GM23338 (cell line): ENCODE measurements around the gene HIVEP2. TPM values are rescaled to one million over a fixed set of nuclear protein-coding genes. Genes with fewer than 3 reads are reported as not detected.

Experiments
- ATAC-seq: fragments of 200-7000 bp; cut with Tn5 transposase; 3 replicates; pipeline ENCODE4 v1.9.1; 2020
- DNase-seq: peaks from one replicate; pipeline ENCODE4 v3.0.0-alpha.2; 2015; ENCODE audit warnings: low spot score
- H2AFZ ChIP-seq: fragments of 200-600 bp; sonication (generic); 2 replicates; pipeline ENCODE4 v1.8.0; 2016; ENCODE audit warnings: antibody characterized with exemption, mild to moderate bottlenecking, moderate library complexity
- H3F3A ChIP-seq: fragments of 200-600 bp; sonication (generic); replicated peaks from 2 replicates; pipeline ENCODE4 v1.8.0; 2017; ENCODE audit warnings: antibody characterized with exemption, mixed run types, low read depth
- H3K27ac ChIP-seq: fragments of 200-600 bp; sonication (generic); 2 replicates; pipeline ENCODE4 v1.6.1; 2016; ENCODE audit warnings: low read depth
- H3K27me3 ChIP-seq: fragments of 200-600 bp; sonication (generic); 2 replicates; pipeline ENCODE4 v1.8.0; 2016; ENCODE audit warnings: mild to moderate bottlenecking, mixed run types, moderate library complexity; ENCODE audit not compliant: insufficient read depth
- H3K36me3 ChIP-seq: fragments of 200-600 bp; sonication (generic); 2 replicates; pipeline ENCODE4 v1.8.0; 2016; ENCODE audit warnings: mild to moderate bottlenecking; ENCODE audit not compliant: insufficient read depth
- H3K4me1 ChIP-seq: fragments of 200-600 bp; sonication (generic); 2 replicates; pipeline ENCODE4 v1.8.0; 2016; ENCODE audit warnings: mild to moderate bottlenecking, moderate library complexity; ENCODE audit not compliant: insufficient read depth
- H3K4me2 ChIP-seq: fragments of 200-600 bp; sonication (generic); 2 replicates; pipeline ENCODE4 v1.7.1; 2017; ENCODE audit warnings: mixed run types
- H3K4me3 ChIP-seq: fragments of 200-600 bp; sonication (generic); 2 replicates; pipeline ENCODE4 v1.6.1; 2016; ENCODE audit warnings: mixed run types
- H3K79me2 ChIP-seq: fragments of 200-600 bp; sonication (generic); replicated peaks from 2 replicates; pipeline ENCODE4 v1.8.0; 2017; ENCODE audit warnings: mild to moderate bottlenecking; ENCODE audit not compliant: insufficient read depth
- H3K9me2 ChIP-seq: fragments of 200-600 bp; sonication (generic); 2 replicates; pipeline ENCODE4 v1.8.0; 2017; ENCODE audit not compliant: insufficient read depth
- H4K20me1 ChIP-seq: fragments of 200-600 bp; sonication (generic); replicated peaks from 2 replicates; pipeline ENCODE4 v1.8.0; 2017; ENCODE audit warnings: mild to moderate bottlenecking; ENCODE audit not compliant: insufficient read depth
- H3K27ac Mint-ChIP-seq: 2 replicates; pipeline ENCODE4 v1.8.0; 2020; ENCODE audit warnings: inconsistent platforms, mild to moderate bottlenecking, moderate library complexity, mixed read lengths
- H3K27me3 Mint-ChIP-seq: 3 replicates; pipeline ENCODE4 v1.8.0; 2022; ENCODE audit warnings: low read depth, mild to moderate bottlenecking, moderate library complexity, mixed read lengths, inconsistent platforms; ENCODE audit not compliant: insufficient read depth, poor library complexity
- H3K36me3 Mint-ChIP-seq: 3 replicates; pipeline ENCODE4 v1.8.0; 2021; ENCODE audit warnings: low read depth, mild to moderate bottlenecking, inconsistent platforms, moderate library complexity, mixed read lengths
- H3K4me1 Mint-ChIP-seq: 3 replicates; pipeline ENCODE4 v1.8.0; 2020; ENCODE audit warnings: mild to moderate bottlenecking, inconsistent platforms, mixed read lengths
- H3K4me3 Mint-ChIP-seq: 3 replicates; pipeline ENCODE4 v1.8.0; 2021; ENCODE audit warnings: moderate library complexity, mild to moderate bottlenecking, inconsistent platforms, mixed read lengths
- H3K9me3 Mint-ChIP-seq: 3 replicates; pipeline ENCODE4 v1.8.0; 2020; ENCODE audit warnings: moderate library complexity, mild to moderate bottlenecking, inconsistent platforms, mixed read lengths
- CREB1 ChIP-seq: fragments of 250-450 bp; sonication (Bioruptor Pico); IDR thresholded peaks from 2 replicates; pipeline ENCODE4 v1.5.0; 2020; ENCODE audit warnings: low read depth, mild to moderate bottlenecking, moderate library complexity
- EZH2 ChIP-seq: fragments of 200-600 bp; sonication (generic); IDR thresholded peaks from one replicate; pipeline ENCODE4 v1.8.0; 2017; ENCODE audit warnings: antibody characterized with exemption, mild to moderate bottlenecking, low read depth; ENCODE audit not compliant: unreplicated experiment
- EZH2phosphoT487 ChIP-seq: fragments of 200-600 bp; sonication (generic); IDR thresholded peaks from one replicate; pipeline ENCODE4 v1.8.1; 2018; ENCODE audit warnings: antibody characterized with exemption; ENCODE audit not compliant: unreplicated experiment
- JUNB ChIP-seq: IDR thresholded peaks from one replicate; pipeline ENCODE4 v1.6.1; 2016; ENCODE audit warnings: antibody characterized with exemption; ENCODE audit not compliant: unreplicated experiment
- NANOG ChIP-seq: IDR thresholded peaks from 2 replicates; pipeline ENCODE4 v1.6.1; 2016; ENCODE audit warnings: antibody characterized with exemption, borderline replicate concordance
- POLR2AphosphoS5 ChIP-seq: IDR thresholded peaks from 2 replicates; pipeline ENCODE4 v1.6.1; 2016; ENCODE audit warnings: antibody characterized with exemption, low read depth
- STAT1 ChIP-seq: IDR thresholded peaks from one replicate; pipeline ENCODE4 v1.6.1; 2016; ENCODE audit warnings: antibody characterized with exemption; ENCODE audit not compliant: unreplicated experiment
- ZNF114 ChIP-seq: fragments of 250-450 bp; sonication (Bioruptor Pico); IDR thresholded peaks from 2 replicates; pipeline ENCODE4 v1.5.0; 2020; ENCODE audit warnings: mild to moderate bottlenecking, moderate library complexity
- ZNF331 ChIP-seq: fragments of 250-450 bp; sonication (Bioruptor Pico); IDR thresholded peaks from 2 replicates; pipeline ENCODE4 v1.5.0; 2020; ENCODE audit warnings: low read depth, mild to moderate bottlenecking, moderate library complexity
- polyA plus RNA-seq: library from polyadenylated mRNA; unstranded; fragments of >200 nt; fragmentation: Nextera tagmentation; extraction: Ambion mirVana; gene quantifications from 2 replicates; pipeline ENCODE4 v1.2.1, GENCODE V29; 2016
- total RNA-seq: library from RNA; depleted of rRNA; stranded (reverse); fragments of >200 nt; shearing (Covaris generic); gene quantifications from 2 replicates; pipeline ENCODE4 v1.2.3, GENCODE V29; 2014
- TF ChIP-seq, protein P1 (sequence below): fragments of 250-450 bp; sonication (Bioruptor Pico); IDR thresholded peaks from 2 replicates; pipeline ENCODE4 v1.5.0; 2020; ENCODE audit warnings: mild to moderate bottlenecking, moderate library complexity
- TF ChIP-seq, protein P2 (sequence below): IDR thresholded peaks from one replicate; pipeline ENCODE4 v1.6.1; 2018; ENCODE audit warnings: antibody characterized with exemption; ENCODE audit not compliant: unreplicated experiment
- TF ChIP-seq, protein P3 (sequence below): IDR thresholded peaks from 2 replicates; pipeline ENCODE4 v1.6.1; 2016; ENCODE audit warnings: antibody characterized with exemption
- TF ChIP-seq, protein P4 (sequence below), 2 experiments: fragments of 200-600 bp in 1 of 2; sonication (generic) in 1 of 2; conservative IDR thresholded peaks; 2 replicates each; pipeline versions ENCODE4 v1.5.1 to v1.6.1; 2016 to 2017; ENCODE audit warnings: antibody characterized with exemption in 2 of 2, low read depth in 2 of 2, mild to moderate bottlenecking in 2 of 2, moderate library complexity in 1 of 2

Gene HIVEP2
- total and polyA plus RNA-seq, 2 experiments from 2014 or later, result 1.5 to 7.4 TPM

DNA sequence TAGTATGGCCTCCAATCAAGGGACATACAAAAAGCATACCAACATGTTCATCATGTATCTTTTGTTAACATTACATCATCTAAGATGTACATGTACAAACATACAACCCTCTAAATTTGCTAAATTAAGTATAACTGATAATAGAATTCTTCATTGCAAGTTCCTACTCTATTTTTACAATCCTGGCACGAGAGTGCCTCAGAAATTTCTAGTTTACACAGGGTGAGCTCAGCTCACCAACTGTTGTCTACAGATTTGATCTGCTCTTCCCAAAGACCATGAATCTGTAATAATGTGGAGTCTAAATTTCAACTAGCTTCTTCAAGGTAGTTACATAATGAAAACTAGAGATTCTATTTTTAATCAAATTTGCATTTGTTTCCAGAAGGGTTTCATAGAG is 179.7 kb downstream of the HIVEP2 start:
- DNase-seq (no peak), ATAC-seq (no peak)
- no peaks in the 10 kb centered on the region for H3K27me3 ChIP-seq
- Mint-ChIP-seq H3K4me1 (no peaks in the 10 kb centered on the region), H3K36me3 (peaks cover 8% of the 10 kb centered on the region), H3K9me3 (no peaks in the 10 kb centered on the region), H3K4me3 (no peak overlapping the region), H3K27ac (no peak overlapping the region), H3K27me3 (peaks cover 3% of the 10 kb centered on the region)
- H2AFZ ChIP-seq, result no peak overlapping the region
- no peak overlapping the region for H3K4me3 ChIP-seq
- H4K20me1 ChIP-seq, result no peaks in the 10 kb centered on the region
- H3K27ac ChIP-seq, result no peak overlapping the region
- no peak overlapping the region for H3K4me2 ChIP-seq
- TF ChIP-seq ZNF114 (CRISPR knock-in tag), result no peak
- no peak for TF ChIP-seq STAT1
- TF ChIP-seq POLR2AphosphoS5, result no peak
- TF ChIP-seq, protein P1, sequence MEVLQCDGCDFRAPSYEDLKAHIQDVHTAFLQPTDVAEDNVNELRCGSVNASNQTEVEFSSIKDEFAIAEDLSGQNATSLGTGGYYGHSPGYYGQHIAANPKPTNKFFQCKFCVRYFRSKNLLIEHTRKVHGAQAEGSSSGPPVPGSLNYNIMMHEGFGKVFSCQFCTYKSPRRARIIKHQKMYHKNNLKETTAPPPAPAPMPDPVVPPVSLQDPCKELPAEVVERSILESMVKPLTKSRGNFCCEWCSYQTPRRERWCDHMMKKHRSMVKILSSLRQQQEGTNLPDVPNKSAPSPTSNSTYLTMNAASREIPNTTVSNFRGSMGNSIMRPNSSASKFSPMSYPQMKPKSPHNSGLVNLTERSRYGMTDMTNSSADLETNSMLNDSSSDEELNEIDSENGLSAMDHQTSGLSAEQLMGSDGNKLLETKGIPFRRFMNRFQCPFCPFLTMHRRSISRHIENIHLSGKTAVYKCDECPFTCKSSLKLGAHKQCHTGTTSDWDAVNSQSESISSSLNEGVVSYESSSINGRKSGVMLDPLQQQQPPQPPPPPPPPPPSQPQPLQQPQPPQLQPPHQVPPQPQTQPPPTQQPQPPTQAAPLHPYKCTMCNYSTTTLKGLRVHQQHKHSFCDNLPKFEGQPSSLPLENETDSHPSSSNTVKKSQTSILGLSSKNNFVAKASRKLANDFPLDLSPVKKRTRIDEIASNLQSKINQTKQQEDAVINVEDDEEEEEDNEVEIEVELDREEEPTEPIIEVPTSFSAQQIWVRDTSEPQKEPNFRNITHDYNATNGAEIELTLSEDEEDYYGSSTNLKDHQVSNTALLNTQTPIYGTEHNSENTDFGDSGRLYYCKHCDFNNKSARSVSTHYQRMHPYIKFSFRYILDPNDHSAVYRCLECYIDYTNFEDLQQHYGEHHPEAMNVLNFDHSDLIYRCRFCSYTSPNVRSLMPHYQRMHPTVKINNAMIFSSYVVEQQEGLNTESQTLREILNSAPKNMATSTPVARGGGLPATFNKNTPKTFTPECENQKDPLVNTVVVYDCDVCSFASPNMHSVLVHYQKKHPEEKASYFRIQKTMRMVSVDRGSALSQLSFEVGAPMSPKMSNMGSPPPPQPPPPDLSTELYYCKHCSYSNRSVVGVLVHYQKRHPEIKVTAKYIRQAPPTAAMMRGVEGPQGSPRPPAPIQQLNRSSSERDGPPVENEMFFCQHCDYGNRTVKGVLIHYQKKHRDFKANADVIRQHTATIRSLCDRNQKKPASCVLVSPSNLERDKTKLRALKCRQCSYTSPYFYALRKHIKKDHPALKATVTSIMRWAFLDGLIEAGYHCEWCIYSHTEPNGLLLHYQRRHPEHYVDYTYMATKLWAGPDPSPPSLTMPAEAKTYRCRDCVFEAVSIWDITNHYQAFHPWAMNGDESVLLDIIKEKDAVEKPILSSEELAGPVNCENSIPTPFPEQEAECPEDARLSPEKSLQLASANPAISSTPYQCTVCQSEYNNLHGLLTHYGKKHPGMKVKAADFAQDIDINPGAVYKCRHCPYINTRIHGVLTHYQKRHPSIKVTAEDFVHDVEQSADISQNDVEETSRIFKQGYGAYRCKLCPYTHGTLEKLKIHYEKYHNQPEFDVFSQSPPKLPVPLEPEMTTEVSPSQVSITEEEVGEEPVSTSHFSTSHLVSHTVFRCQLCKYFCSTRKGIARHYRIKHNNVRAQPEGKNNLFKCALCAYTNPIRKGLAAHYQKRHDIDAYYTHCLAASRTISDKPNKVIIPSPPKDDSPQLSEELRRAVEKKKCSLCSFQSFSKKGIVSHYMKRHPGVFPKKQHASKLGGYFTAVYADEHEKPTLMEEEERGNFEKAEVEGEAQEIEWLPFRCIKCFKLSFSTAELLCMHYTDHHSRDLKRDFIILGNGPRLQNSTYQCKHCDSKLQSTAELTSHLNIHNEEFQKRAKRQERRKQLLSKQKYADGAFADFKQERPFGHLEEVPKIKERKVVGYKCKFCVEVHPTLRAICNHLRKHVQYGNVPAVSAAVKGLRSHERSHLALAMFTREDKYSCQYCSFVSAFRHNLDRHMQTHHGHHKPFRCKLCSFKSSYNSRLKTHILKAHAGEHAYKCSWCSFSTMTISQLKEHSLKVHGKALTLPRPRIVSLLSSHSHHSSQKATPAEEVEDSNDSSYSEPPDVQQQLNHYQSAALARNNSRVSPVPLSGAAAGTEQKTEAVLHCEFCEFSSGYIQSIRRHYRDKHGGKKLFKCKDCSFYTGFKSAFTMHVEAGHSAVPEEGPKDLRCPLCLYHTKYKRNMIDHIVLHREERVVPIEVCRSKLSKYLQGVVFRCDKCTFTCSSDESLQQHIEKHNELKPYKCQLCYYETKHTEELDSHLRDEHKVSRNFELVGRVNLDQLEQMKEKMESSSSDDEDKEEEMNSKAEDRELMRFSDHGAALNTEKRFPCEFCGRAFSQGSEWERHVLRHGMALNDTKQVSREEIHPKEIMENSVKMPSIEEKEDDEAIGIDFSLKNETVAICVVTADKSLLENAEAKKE (CRISPR knock-in tag), result no peak
- TF ChIP-seq JUNB, result no peak
- TF ChIP-seq, protein P2, sequence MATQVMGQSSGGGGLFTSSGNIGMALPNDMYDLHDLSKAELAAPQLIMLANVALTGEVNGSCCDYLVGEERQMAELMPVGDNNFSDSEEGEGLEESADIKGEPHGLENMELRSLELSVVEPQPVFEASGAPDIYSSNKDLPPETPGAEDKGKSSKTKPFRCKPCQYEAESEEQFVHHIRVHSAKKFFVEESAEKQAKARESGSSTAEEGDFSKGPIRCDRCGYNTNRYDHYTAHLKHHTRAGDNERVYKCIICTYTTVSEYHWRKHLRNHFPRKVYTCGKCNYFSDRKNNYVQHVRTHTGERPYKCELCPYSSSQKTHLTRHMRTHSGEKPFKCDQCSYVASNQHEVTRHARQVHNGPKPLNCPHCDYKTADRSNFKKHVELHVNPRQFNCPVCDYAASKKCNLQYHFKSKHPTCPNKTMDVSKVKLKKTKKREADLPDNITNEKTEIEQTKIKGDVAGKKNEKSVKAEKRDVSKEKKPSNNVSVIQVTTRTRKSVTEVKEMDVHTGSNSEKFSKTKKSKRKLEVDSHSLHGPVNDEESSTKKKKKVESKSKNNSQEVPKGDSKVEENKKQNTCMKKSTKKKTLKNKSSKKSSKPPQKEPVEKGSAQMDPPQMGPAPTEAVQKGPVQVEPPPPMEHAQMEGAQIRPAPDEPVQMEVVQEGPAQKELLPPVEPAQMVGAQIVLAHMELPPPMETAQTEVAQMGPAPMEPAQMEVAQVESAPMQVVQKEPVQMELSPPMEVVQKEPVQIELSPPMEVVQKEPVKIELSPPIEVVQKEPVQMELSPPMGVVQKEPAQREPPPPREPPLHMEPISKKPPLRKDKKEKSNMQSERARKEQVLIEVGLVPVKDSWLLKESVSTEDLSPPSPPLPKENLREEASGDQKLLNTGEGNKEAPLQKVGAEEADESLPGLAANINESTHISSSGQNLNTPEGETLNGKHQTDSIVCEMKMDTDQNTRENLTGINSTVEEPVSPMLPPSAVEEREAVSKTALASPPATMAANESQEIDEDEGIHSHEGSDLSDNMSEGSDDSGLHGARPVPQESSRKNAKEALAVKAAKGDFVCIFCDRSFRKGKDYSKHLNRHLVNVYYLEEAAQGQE, result no peak
- TF ChIP-seq CREB1 (CRISPR knock-in tag), result no peak
- TF ChIP-seq ZNF331 (CRISPR knock-in tag), result no peak
- no peak for TF ChIP-seq EZH2phosphoT487
- TF ChIP-seq, protein P3, sequence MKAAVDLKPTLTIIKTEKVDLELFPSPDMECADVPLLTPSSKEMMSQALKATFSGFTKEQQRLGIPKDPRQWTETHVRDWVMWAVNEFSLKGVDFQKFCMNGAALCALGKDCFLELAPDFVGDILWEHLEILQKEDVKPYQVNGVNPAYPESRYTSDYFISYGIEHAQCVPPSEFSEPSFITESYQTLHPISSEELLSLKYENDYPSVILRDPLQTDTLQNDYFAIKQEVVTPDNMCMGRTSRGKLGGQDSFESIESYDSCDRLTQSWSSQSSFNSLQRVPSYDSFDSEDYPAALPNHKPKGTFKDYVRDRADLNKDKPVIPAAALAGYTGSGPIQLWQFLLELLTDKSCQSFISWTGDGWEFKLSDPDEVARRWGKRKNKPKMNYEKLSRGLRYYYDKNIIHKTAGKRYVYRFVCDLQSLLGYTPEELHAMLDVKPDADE, result no peak
- TF ChIP-seq, protein P4, sequence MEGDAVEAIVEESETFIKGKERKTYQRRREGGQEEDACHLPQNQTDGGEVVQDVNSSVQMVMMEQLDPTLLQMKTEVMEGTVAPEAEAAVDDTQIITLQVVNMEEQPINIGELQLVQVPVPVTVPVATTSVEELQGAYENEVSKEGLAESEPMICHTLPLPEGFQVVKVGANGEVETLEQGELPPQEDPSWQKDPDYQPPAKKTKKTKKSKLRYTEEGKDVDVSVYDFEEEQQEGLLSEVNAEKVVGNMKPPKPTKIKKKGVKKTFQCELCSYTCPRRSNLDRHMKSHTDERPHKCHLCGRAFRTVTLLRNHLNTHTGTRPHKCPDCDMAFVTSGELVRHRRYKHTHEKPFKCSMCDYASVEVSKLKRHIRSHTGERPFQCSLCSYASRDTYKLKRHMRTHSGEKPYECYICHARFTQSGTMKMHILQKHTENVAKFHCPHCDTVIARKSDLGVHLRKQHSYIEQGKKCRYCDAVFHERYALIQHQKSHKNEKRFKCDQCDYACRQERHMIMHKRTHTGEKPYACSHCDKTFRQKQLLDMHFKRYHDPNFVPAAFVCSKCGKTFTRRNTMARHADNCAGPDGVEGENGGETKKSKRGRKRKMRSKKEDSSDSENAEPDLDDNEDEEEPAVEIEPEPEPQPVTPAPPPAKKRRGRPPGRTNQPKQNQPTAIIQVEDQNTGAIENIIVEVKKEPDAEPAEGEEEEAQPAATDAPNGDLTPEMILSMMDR (conservative IDR thresholded peaks at IDR 0.05; ENCODE audit: low read depth in 2 of 2), result no peak
- no peak for TF ChIP-seq NANOG
- TF ChIP-seq EZH2, result no peak
- H3F3A ChIP-seq, result no peaks in the 10 kb centered on the region
- H3K36me3 ChIP-seq, result no peaks in the 10 kb centered on the region; the same call in 1 of the 2 replicates
- H3K4me1 ChIP-seq, result no peaks in the 10 kb centered on the region
- H3K79me2 ChIP-seq, result no peaks in the 10 kb centered on the region
- no peaks in the 10 kb centered on the region for H3K9me2 ChIP-seq
